ENCODE results near the gene AK5. TPM values are rescaled to one million over a fixed set of nuclear protein-coding genes. Genes with fewer than 3 reads are reported as not detected.
"Not testable (repeated sequence)": the region's sequence is repeated elsewhere in the genome, so short reads cannot be mapped to it uniquely, and the experiment has no call there.

AK5 gene
- total RNA-seq, 2 donors from 2014 or later, result 2.2 to 2.8 TPM

- Histone ChIP-seq H3K4me3 (no peak overlapping the region), H3K4me1 (no peaks in the 10 kb centered on the region), H3K36me3 (no peaks in the 10 kb centered on the region), H3K27me3 (no peaks in the 10 kb centered on the region), H3K9me3 (no peaks in the 10 kb centered on the region), H3K27ac (no peak overlapping the region)
- TF ChIP-seq, protein P1, sequence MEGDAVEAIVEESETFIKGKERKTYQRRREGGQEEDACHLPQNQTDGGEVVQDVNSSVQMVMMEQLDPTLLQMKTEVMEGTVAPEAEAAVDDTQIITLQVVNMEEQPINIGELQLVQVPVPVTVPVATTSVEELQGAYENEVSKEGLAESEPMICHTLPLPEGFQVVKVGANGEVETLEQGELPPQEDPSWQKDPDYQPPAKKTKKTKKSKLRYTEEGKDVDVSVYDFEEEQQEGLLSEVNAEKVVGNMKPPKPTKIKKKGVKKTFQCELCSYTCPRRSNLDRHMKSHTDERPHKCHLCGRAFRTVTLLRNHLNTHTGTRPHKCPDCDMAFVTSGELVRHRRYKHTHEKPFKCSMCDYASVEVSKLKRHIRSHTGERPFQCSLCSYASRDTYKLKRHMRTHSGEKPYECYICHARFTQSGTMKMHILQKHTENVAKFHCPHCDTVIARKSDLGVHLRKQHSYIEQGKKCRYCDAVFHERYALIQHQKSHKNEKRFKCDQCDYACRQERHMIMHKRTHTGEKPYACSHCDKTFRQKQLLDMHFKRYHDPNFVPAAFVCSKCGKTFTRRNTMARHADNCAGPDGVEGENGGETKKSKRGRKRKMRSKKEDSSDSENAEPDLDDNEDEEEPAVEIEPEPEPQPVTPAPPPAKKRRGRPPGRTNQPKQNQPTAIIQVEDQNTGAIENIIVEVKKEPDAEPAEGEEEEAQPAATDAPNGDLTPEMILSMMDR (IDR thresholded peaks at IDR 0.05), result no peak
- DNase-seq (ENCODE audit: low spot score), result no peak
Measured at GRCh38 chr1:77310924-77311323, 29.1 kb downstream of the AK5 start.

DNA sequence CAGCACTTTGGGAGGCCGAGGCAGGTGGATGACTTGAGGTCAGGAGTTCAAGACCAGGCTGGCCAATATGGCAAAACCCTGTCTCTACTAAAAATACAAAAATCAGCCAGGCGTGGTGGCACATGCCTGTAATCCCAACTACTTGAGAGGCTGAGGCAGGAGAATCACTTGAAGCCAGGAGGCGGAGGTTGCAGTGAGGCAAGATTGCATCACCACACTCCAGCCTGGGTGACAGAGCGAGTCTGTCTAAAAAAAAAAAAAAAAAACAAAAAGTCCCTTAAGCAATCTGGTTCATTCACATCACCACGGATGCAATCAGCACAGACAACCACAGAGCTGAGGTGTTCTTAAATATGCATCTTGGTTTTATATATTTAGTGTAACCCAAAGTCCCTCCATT is 30.5 kb downstream of the AK5 start:
- not testable (repeated sequence) for H3K36me3 ChIP-seq; H3K27me3 ChIP-seq; H3K4me3 ChIP-seq; DNase-seq (ENCODE audit: low spot score); H3K4me1 ChIP-seq; H3K9me3 ChIP-seq; H3K27ac ChIP-seq

DNA sequence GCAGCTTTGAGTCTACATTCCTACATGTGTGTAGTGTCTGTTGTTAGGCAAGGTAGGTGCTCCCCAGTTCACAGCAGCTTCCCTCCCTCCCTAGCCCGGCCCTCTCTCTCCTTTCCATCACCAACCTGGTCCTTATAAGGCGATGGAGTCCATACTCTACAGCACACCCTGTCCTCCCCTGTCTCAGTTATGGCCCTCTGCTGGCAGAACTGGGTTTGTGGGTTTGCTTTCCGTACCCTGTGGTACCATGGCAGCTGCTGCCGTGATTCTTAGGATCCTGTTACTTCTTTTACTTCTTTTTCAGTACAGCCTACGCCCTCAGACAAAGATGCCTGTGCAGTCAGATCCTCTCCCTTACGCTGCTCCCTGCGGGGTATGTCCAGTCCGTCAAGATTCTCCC is 31.7 kb downstream of the AK5 start:
- Histone ChIP-seq H3K27ac (no peak overlapping the region), H3K4me1 (no peaks in the 10 kb centered on the region), H3K36me3 (no peaks in the 10 kb centered on the region), H3K4me3 (no peak overlapping the region), H3K9me3 (no peaks in the 10 kb centered on the region), H3K27me3 (no peaks in the 10 kb centered on the region)
- TF ChIP-seq, protein P1 (IDR thresholded peaks at IDR 0.05), result peak in 1 of 2 donors; percentile 17
- no peak for DNase-seq (ENCODE audit: low spot score)

DNA sequence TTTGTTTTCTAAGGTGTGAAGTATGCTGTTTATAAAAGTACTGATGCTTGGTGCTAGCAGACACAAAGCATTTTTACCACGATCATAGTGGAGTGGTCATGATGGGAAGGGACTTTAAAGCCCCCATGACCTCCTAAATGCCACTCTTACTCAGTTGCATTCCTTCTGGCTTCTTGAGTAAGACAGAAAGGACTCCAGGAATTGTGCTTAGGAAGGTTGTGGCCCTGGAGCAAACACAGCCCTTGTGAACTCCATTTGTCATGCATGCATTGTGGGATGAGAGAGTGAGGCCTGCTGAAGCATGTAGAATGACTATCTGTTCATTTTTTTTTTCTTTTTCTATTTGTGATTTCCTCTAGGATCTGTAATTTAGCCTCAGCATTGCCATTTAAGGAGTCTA is 34.2 kb downstream of the AK5 start:
- Histone ChIP-seq H3K27ac (no peak overlapping the region), H3K27me3 (no peaks in the 10 kb centered on the region), H3K9me3 (no peaks in the 10 kb centered on the region), H3K36me3 (no peaks in the 10 kb centered on the region), H3K4me1 (no peaks in the 10 kb centered on the region), H3K4me3 (no peak overlapping the region)
- TF ChIP-seq, protein P1 (IDR thresholded peaks at IDR 0.05), result no peak
- DNase-seq (ENCODE audit: low spot score), result no peak

GRCh38 chr1:77316966-77317365 is 35.1 kb downstream of the AK5 start:
- no peaks in the 10 kb centered on the region for H3K9me3 ChIP-seq
- H3K4me1 ChIP-seq, result no peaks in the 10 kb centered on the region
- H3K27ac ChIP-seq, result no peak overlapping the region
- H3K27me3 ChIP-seq, result no peaks in the 10 kb centered on the region
- TF ChIP-seq, protein P1 (IDR thresholded peaks at IDR 0.05), result no peak
- H3K4me3 ChIP-seq, result no peak overlapping the region
- no peaks in the 10 kb centered on the region for H3K36me3 ChIP-seq
- no peak for DNase-seq (ENCODE audit: low spot score)

- H3K4me3 ChIP-seq, result no peak overlapping the region
Measured at GRCh38 chr1:77319036-77319705, 37.4 kb downstream of the AK5 start.

More at GRCh38 chr1:77319036-77319705, 37.4 kb downstream of the AK5 start:
- no peak for DNase-seq (ENCODE audit: low spot score)
- Histone ChIP-seq H3K4me1 (no peaks in the 10 kb centered on the region), H3K9me3 (no peaks in the 10 kb centered on the region), H3K27ac (no peak overlapping the region), H3K36me3 (no peaks in the 10 kb centered on the region), H3K27me3 (no peaks in the 10 kb centered on the region)
- TF ChIP-seq, protein P1 (IDR thresholded peaks at IDR 0.05), result no peak

Measured in right atrium auricular region (tissue), 2 donors.